Osteocyte (in vitro differentiated cells): Measurements from ENCODE around the gene PTPRG. TPM values are rescaled to one million over a fixed set of nuclear protein-coding genes. Genes with fewer than 3 reads are reported as not detected.

Source experiments
- DNase-seq: peaks from one replicate; pipeline ENCODE4 v3.0.0; 2021; ENCODE audit warnings: mixed read lengths; ENCODE audit not compliant: unreplicated experiment; ENCODE audit errors: extremely low spot score
- H3K27ac Mint-ChIP-seq: one replicate; pipeline ENCODE4 v1.8.0; 2021; ENCODE audit warnings: mild to moderate bottlenecking, mixed read lengths; ENCODE audit not compliant: unreplicated experiment
- H3K27me3 Mint-ChIP-seq: one replicate; pipeline ENCODE4 v1.8.0; 2021; ENCODE audit warnings: mixed read lengths; ENCODE audit not compliant: unreplicated experiment
- H3K36me3 Mint-ChIP-seq: one replicate; pipeline ENCODE4 v1.8.0; 2021; ENCODE audit warnings: mixed read lengths; ENCODE audit not compliant: unreplicated experiment
- H3K4me1 Mint-ChIP-seq: one replicate; pipeline ENCODE4 v1.8.0; 2021; ENCODE audit warnings: mixed read lengths; ENCODE audit not compliant: unreplicated experiment
- H3K4me3 Mint-ChIP-seq: one replicate; pipeline ENCODE4 v1.8.0; 2021; ENCODE audit warnings: mild to moderate bottlenecking, moderate library complexity, mixed read lengths; ENCODE audit not compliant: unreplicated experiment
- H3K9me3 Mint-ChIP-seq: one replicate; pipeline ENCODE4 v1.8.0; 2021; ENCODE audit warnings: mixed read lengths; ENCODE audit not compliant: unreplicated experiment
- CTCF ChIP-seq: fragments of 200-600 bp; sonication (generic); IDR thresholded peaks from 2 replicates; pipeline ENCODE4 v1.5.0; 2021; ENCODE audit warnings: antibody characterized with exemption, mild to moderate bottlenecking, moderate library complexity
- total RNA-seq: library from RNA; stranded (reverse); gene quantifications from 2 replicates; pipeline ENCODE4 v1.2.1, GENCODE V29; 2021

PTPRG gene
- total RNA-seq, 1 donor from 2014 or later = 48.1 TPM

GRCh38 chr3:61985020-61985419, 423.6 kb downstream of the PTPRG start:
- Mint-ChIP-seq H3K9me3 (peaks cover 6% of the 10 kb centered on the region), H3K4me1 (peaks cover 9% of the 10 kb centered on the region), H3K27me3 (no peaks in the 10 kb centered on the region), H3K36me3 (no peaks in the 10 kb centered on the region), H3K4me3 (no peak overlapping the region), H3K27ac (no peak overlapping the region)
- no peak for TF ChIP-seq CTCF
- no peak for DNase-seq

DNA sequence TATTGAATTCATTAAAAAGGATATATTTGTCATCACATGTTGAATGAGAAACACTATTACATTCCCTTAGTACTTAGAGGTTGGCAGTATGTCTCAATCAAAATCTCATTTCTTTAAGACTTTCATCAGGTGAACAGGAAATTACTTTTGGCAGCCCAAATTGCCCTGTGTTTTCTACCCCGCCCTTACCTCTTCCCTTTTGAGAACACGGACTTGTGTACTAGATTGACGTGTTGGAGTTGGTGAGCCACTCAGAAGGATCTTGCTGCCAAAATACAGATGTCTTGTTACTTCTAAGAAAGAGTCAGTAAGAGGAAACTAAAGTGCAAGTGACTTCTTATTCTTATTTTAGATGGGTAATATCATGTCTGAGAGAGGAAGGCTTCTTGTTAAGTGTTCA, 425.1 kb downstream of the PTPRG start:
- Mint-ChIP-seq H3K27ac (no peak overlapping the region), H3K36me3 (no peaks in the 10 kb centered on the region), H3K4me3 (no peak overlapping the region), H3K9me3 (peaks cover 6% of the 10 kb centered on the region), H3K4me1 (peaks cover 9% of the 10 kb centered on the region), H3K27me3 (no peaks in the 10 kb centered on the region)
- TF ChIP-seq CTCF = no peak
- DNase-seq = no peak

- no peak for TF ChIP-seq CTCF
- H3K4me1 Mint-ChIP-seq = peaks cover 6% of the 10 kb centered on the region
Measured at GRCh38 chr3:61989681-61990080, 428.3 kb downstream of the PTPRG start.

DNA sequence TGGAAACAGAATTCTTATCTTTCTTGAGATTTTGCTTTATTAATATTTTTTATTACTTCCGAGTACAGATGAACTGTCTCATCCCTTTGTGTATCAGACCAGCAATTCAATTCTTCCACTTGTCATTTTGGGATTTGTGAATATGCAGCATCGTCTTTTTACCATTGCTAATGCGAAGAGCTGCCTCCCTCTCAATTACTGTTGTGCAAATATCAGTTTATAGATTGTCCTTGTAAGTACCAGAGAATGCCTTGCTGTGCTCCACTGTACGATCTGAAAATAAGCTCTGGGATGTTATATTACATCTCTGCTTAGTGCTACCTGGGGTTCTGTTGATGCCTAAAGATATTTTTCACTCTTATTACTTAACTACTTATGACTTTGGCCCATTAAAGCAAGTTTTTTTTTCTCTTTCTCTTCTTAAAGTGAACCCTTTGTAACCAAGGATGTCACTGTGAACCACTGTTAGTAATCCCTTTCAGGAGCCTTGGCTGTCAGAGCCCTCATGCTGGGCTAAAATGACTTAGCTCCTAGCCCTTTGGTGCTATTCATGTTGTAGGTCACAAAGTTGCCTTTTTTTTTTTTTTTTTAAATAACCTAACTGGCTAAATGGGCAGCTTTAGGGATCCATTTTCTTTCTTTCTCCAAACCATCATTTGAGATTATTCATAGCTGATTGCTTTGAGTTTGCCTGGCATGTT, 429.1 kb downstream of the PTPRG start:
- no peaks in the 10 kb centered on the region for H3K36me3 Mint-ChIP-seq

More at GRCh38 chr3:61989681-61990080, 428.3 kb downstream of the PTPRG start:
- no peaks in the 10 kb centered on the region for H3K27me3 Mint-ChIP-seq
- H3K27ac Mint-ChIP-seq = no peak overlapping the region
- H3K9me3 Mint-ChIP-seq = peaks cover 2% of the 10 kb centered on the region
- no peak for DNase-seq
- H3K36me3 Mint-ChIP-seq = no peaks in the 10 kb centered on the region
- H3K4me3 Mint-ChIP-seq = no peak overlapping the region

More for the DNA sequence above, 429.1 kb downstream of the PTPRG start:
- H3K4me1 Mint-ChIP-seq = no peaks in the 10 kb centered on the region
- no peaks in the 10 kb centered on the region for H3K9me3 Mint-ChIP-seq
- no peak for DNase-seq
- no peak overlapping the region for H3K27ac Mint-ChIP-seq
- no peaks in the 10 kb centered on the region for H3K27me3 Mint-ChIP-seq
- H3K4me3 Mint-ChIP-seq = no peak overlapping the region
- TF ChIP-seq CTCF = no peak
